GM18907 (cell line): ENCODE results near the gene CASP12.

ENCODE experiments used
- ATAC-seq: cut with Tn5 transposase; IDR thresholded peaks from one replicate; pipeline ENCODE4 v1.9.1; 2021; ENCODE audit warnings: mild to moderate bottlenecking, moderate library complexity; ENCODE audit not compliant: unreplicated experiment

CASP12 gene

GRCh38 chr11:104841185-104841584 is 57.1 kb downstream of the CASP12 start:
- no peak for ATAC-seq

DNA sequence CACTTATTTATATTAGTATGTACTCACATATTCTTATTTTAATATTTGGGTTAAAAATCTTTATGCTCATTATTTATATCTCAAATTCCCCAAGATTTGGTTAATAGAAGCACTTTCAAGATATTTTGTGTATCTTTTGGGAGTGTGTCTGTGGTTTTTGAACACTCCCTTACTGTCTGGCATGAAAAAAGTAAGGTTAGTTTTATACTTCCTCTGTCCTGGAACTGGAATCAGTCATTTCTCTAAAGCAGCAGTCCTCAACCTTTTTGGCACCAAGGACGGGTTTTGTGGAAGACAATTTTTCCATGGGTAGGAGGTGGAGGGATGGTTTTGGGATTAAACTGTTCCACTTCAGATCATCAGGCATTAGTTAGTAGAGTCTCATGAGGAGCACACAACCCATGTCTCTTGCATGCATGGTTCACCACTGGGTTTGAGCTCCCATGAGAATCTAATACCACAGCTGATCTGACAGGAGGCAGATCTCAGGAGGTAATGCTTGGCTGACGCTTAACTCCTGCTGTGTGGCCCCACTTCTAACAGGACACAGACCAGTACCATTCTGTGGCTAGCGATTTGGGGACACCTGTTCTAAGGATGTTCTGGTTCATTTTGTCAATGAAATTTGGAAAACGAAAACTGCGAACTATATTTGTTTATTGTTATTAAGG is 60.2 kb downstream of the CASP12 start:
- no peak for ATAC-seq

- ATAC-seq: no peak
Observed at GRCh38 chr11:104836691-104837090, 61.6 kb downstream of the CASP12 start.
